ENCODE data around the gene MTOR.

- TF ChIP-seq POLR2AphosphoS5 (IDR thresholded peaks at IDR 0.05; ENCODE audit: borderline replicate concordance, low read depth, low read length) (no peak), FOXP2 (optimal IDR thresholded peaks at IDR 0.05; ENCODE audit: control extremely low read depth, extremely low read length, insufficient read depth) (no peak)
Measured at GRCh38 chr1:11302366-11302765, 40.0 kb upstream of the MTOR start.
